H1 (cell line): ENCODE data around the gene BNC2. TPM values are rescaled to one million over a fixed set of nuclear protein-coding genes. Genes with fewer than 3 reads are reported as not detected.

Experiments used
- CTCF ChIA-PET: fragments of 300-600 bp; sonication (Branson Sonifier 250); formaldehyde crosslinking; loops from one replicate; lab custom pipeline; 2021; ENCODE audit not compliant: partially characterized antibody; lab: Charles Lee
- POLR2A ChIA-PET: fragments of 300-600 bp; sonication (Branson Sonifier 250); formaldehyde crosslinking; loops from one replicate; lab custom pipeline; 2021; ENCODE audit warnings: inconsistent platforms; ENCODE audit not compliant: partially characterized antibody; lab: Charles Lee
- DNase-seq, 2 experiments: peaks; one replicate each; pipeline versions ENCODE4 v3.0.0 to v3.0.0-alpha.2; 2010 to 2022; ENCODE audit warnings: low spot score in 2 of 2, low read depth in 1 of 2, mixed read lengths in 1 of 2
- FAIRE-seq: peaks from 2 replicates; lab custom pipeline; 2011; peaks lifted over from hg19 to GRCh38; lab: Jason Lieb, UNC
- H2AFZ ChIP-seq: 2 replicates; pipeline ENCODE4 v1.8.1; 2012; ENCODE audit warnings: low read length, inconsistent platforms
- H2AK5ac ChIP-seq: 2 replicates; pipeline ENCODE4 v1.6.1; 2013; ENCODE audit warnings: low read depth, low read length
- H2BK120ac ChIP-seq: replicated peaks from 2 replicates; pipeline ENCODE3; 2013; ENCODE audit warnings: low read depth, low read length, inconsistent platforms
- H2BK12ac ChIP-seq: 2 replicates; pipeline ENCODE4 v1.6.1; 2013; ENCODE audit warnings: low read depth, low read length
- H2BK15ac ChIP-seq: 2 replicates; pipeline ENCODE4 v1.6.1; 2013; ENCODE audit warnings: low read length
- H2BK20ac ChIP-seq: 2 replicates; pipeline ENCODE4 v1.6.1; 2013; ENCODE audit warnings: low read length
- H2BK5ac ChIP-seq: 2 replicates; pipeline ENCODE4 v1.6.1; 2013; ENCODE audit warnings: low read depth, low read length
- H3K14ac ChIP-seq: 2 replicates; pipeline ENCODE4 v1.6.1; 2013; ENCODE audit warnings: inconsistent platforms; ENCODE audit not compliant: insufficient read length
- H3K18ac ChIP-seq: 2 replicates; pipeline ENCODE4 v1.6.1; 2013; ENCODE audit warnings: low read length; ENCODE audit errors: extremely low read depth
- H3K23ac ChIP-seq: 2 replicates; pipeline ENCODE4 v1.6.1; 2013; ENCODE audit warnings: inconsistent platforms; ENCODE audit not compliant: insufficient read length
- H3K23me2 ChIP-seq: 2 replicates; pipeline ENCODE4 v1.6.1; 2013; ENCODE audit warnings: low read depth, low read length
- H3K27ac ChIP-seq: 2 replicates; pipeline ENCODE4 v1.6.1; 2011; ENCODE audit warnings: low read depth, low read length, inconsistent platforms
- H3K27me3 ChIP-seq, 4 experiments: replicated peaks in 1 of 4; 1 replicate in 1 of 4; 2 replicates in 3 of 4; pipeline versions ENCODE4 v1.6.1 to v1.8.1; 2011 to 2013; ENCODE audit warnings: low read length in 3 of 4, mild to moderate bottlenecking in 3 of 4, inconsistent platforms in 2 of 4, mixed read lengths in 2 of 4, moderate library complexity in 1 of 4; ENCODE audit not compliant: control insufficient read depth in 3 of 4, insufficient read depth in 3 of 4; ENCODE audit errors: extremely low read depth in 1 of 4
- H3K36me3 ChIP-seq, 4 experiments: 2 replicates each; pipeline versions ENCODE4 v1.6.1 to v1.8.1; 2011 to 2013; ENCODE audit warnings: mild to moderate bottlenecking in 4 of 4, low read length in 3 of 4, moderate library complexity in 2 of 4, control low read depth in 1 of 4, inconsistent platforms in 1 of 4; ENCODE audit not compliant: insufficient read depth in 4 of 4, control insufficient read depth in 2 of 4
- H3K4ac ChIP-seq: replicated peaks from 2 replicates; pipeline ENCODE3; 2013; ENCODE audit warnings: low read length, low read depth, mixed read lengths, inconsistent platforms; ENCODE audit not compliant: insufficient read length
- H3K4me1 ChIP-seq, 4 experiments: replicated peaks in 1 of 4; 1 replicate in 1 of 4; 2 replicates in 3 of 4; pipeline versions ENCODE4 v1.6.1 to v1.8.1; 2011 to 2013; ENCODE audit warnings: low read length in 3 of 4, inconsistent platforms in 2 of 4, mixed read lengths in 1 of 4; ENCODE audit not compliant: insufficient read depth in 4 of 4, control insufficient read depth in 3 of 4
- H3K4me2 ChIP-seq, 2 experiments: 2 replicates each; pipeline versions ENCODE4 v1.6.1 to v1.8.1; 2011 to 2013; ENCODE audit warnings: low read depth in 2 of 2, low read length in 2 of 2, control low read depth in 1 of 2, inconsistent platforms in 1 of 2, mild to moderate bottlenecking in 1 of 2; ENCODE audit not compliant: insufficient read depth in 1 of 2
- H3K4me3 ChIP-seq, 4 experiments: fragments of 200-600, 300-600 bp in 1 of 4; sonication (generic), shearing (Covaris generic), sonication (Bioruptor Twin) in 1 of 4; 2 replicates each; pipeline versions ENCODE4 v1.5.1 to v1.8.1; 2011 to 2016; ENCODE audit warnings: low read length in 4 of 4, low read depth in 3 of 4, control low read depth in 2 of 4, inconsistent platforms in 2 of 4, mild to moderate bottlenecking in 2 of 4, mixed read lengths in 1 of 4, moderate library complexity in 1 of 4; ENCODE audit not compliant: insufficient read depth in 2 of 4; ENCODE audit errors: extremely low read depth in 1 of 4
- H3K56ac ChIP-seq: replicated peaks from 2 replicates; pipeline ENCODE3; 2013; ENCODE audit warnings: low read depth, mild to moderate bottlenecking, mixed read lengths, low read length, inconsistent platforms; ENCODE audit not compliant: insufficient read length
- H3K79me1 ChIP-seq: 2 replicates; pipeline ENCODE4 v1.6.1; 2013; ENCODE audit warnings: low read depth, low read length, control low read depth
- H3K79me2 ChIP-seq, 2 experiments: 2 replicates each; pipeline versions ENCODE4 v1.6.1 to v1.8.1; 2012 to 2013; ENCODE audit warnings: low read length in 2 of 2, mild to moderate bottlenecking in 2 of 2, inconsistent platforms in 1 of 2; ENCODE audit not compliant: insufficient read depth in 2 of 2, control insufficient read depth in 1 of 2
- H3K9ac ChIP-seq, 4 experiments: replicated peaks in 1 of 4; 1 replicate in 1 of 4; 2 replicates in 3 of 4; pipeline versions ENCODE4 v1.6.1 to v1.8.1; 2011 to 2013; ENCODE audit warnings: low read depth in 3 of 4, low read length in 3 of 4, control low read depth in 2 of 4, mild to moderate bottlenecking in 2 of 4, moderate library complexity in 2 of 4, inconsistent platforms in 1 of 4; ENCODE audit errors: extremely low read depth in 1 of 4
- H3K9me3 ChIP-seq, 2 experiments: 2 replicates each; pipeline versions ENCODE4 v1.6.1 to v1.8.1; 2012 to 2013; ENCODE audit warnings: mild to moderate bottlenecking in 2 of 2, moderate library complexity in 2 of 2, control low read depth in 1 of 2, inconsistent platforms in 1 of 2, low read depth in 1 of 2, low read length in 1 of 2, mixed read lengths in 1 of 2; ENCODE audit not compliant: insufficient read depth in 2 of 2
- H4K20me1 ChIP-seq, 2 experiments: replicated peaks in 1 of 2; 2 replicates each; pipeline versions ENCODE3 to v1.8.1; 2011 to 2013; ENCODE audit warnings: inconsistent platforms in 2 of 2, low read length in 2 of 2, mild to moderate bottlenecking in 1 of 2; ENCODE audit not compliant: insufficient read depth in 2 of 2, control insufficient read depth in 1 of 2
- H4K5ac ChIP-seq: 2 replicates; pipeline ENCODE4 v1.6.1; 2013; ENCODE audit warnings: low read length, low read depth, mixed read lengths, inconsistent platforms; ENCODE audit not compliant: insufficient read length
- H4K8ac ChIP-seq: 2 replicates; pipeline ENCODE4 v1.8.0; 2013; ENCODE audit warnings: mild to moderate bottlenecking, moderate library complexity, low read length, inconsistent platforms; ENCODE audit not compliant: insufficient read depth; ENCODE audit errors: extremely low read depth
- H4K91ac ChIP-seq: replicated peaks from 2 replicates; pipeline ENCODE3; 2013; ENCODE audit warnings: low read length, mixed read lengths, inconsistent platforms; ENCODE audit not compliant: insufficient read length
- HDAC2 ChIP-seq, 2 experiments: fragments of 300-600 bp in 1 of 2; sonication (generic) in 1 of 2; IDR thresholded peaks; 2 replicates each; pipeline ENCODE4 v1.6.1; 2011 to 2012; ENCODE audit warnings: low read depth in 2 of 2, low read length in 2 of 2, mild to moderate bottlenecking in 2 of 2, moderate library complexity in 2 of 2, borderline replicate concordance in 1 of 2, inconsistent platforms in 1 of 2
- RNF2 ChIP-seq: fragments of 200-900, 300-1000 bp; sonication (generic); IDR thresholded peaks from 2 replicates; pipeline ENCODE4 v1.7.1; 2016; ENCODE audit warnings: borderline replicate concordance, low read depth, mild to moderate bottlenecking, antibody characterized with exemption, low read length; ENCODE audit not compliant: poor library complexity, severe bottlenecking; ENCODE audit errors: missing control alignments
- WGBS, 2 experiments: shearing (Covaris generic) in 1 of 2; methylation state at CpG; one replicate each; pipeline versions ENCODE4 v1.1.6 to v1.1.7; 2013 to 2015; ENCODE audit warnings: low lambda C conversion rate in 2 of 2, mixed read lengths in 2 of 2, inconsistent platforms in 1 of 2, low coverage in 1 of 2, missing lambda C conversion rate in 1 of 2; ENCODE audit not compliant: insufficient replicate concordance in 2 of 2, insufficient coverage in 1 of 2, insufficient read length in 1 of 2; ENCODE audit errors: extremely low coverage in 1 of 2, missing lambda C conversion rate in 1 of 2; 5-methylcytosine and 5-hydroxymethylcytosine counted together
- polyA plus RNA-seq, 7 experiments: library from polyadenylated mRNA; depleted of rRNA in 3 of 7; stranded (reverse) in 5 of 7; unstranded in 2 of 7; fragments of >200 nt in 5 of 7; fragments of 200-250 nt in 2 of 7; gene quantifications; 1 replicate in 5 of 7; 2 replicates in 1 of 7; 4 replicates in 1 of 7; pipeline versions ENCODE4 v1.2.1 to v1.2.3, GENCODE V29; 2011 to 2013; ENCODE audit warnings: missing spikeins in 2 of 7, mixed read lengths in 2 of 7
- total RNA-seq: library from RNA; stranded (reverse); fragmentation: NEBNext Ultra II Directional; extraction: Animal tissue kit (Norgen Biotek cat#: 25700); gene quantifications from 2 replicates; pipeline ENCODE4 v1.2.1, GENCODE V29; 2021

The BNC2 gene
- total and polyA plus RNA-seq, 2 of the 8 experiments (the other 6 are each of a cell fraction or from before 2014, with no cell fraction given), result 16.0 to 26.8 TPM

GRCh38 chr9:16750553-16750952 lies 119.9 kb downstream of the BNC2 start:
- peaks cover 0 to 34% of the 10 kb centered on the region in 2 experiments; a peak in 2 of 4 replicates for H3K79me2 ChIP-seq
- no peak for TF ChIP-seq RNF2
- TF ChIP-seq HDAC2 (IDR thresholded peaks at IDR 0.05; ENCODE audit: borderline replicate concordance in 1 of 2, low read depth in 2 of 2, low read length in 2 of 2), result no peak
- TF ChIP-seq, all 59 proteins: peak for 0
- Histone ChIP-seq H3K27ac (no peak overlapping the region), H3K14ac (no peak overlapping the region), H3K56ac (no peak overlapping the region), H3K9me3 (no peaks in the 10 kb centered on the region), H2BK15ac (no peak overlapping the region), H3K4me1 (peaks cover 0 to 4% (median 1%) of the 10 kb centered on the region in 4 experiments; a peak in 4 of 7 replicates), H4K20me1 (no peaks in the 10 kb centered on the region), H3K18ac (no peak overlapping the region), H3K79me1 (no peaks in the 10 kb centered on the region), H4K5ac (no peak overlapping the region), H4K91ac (no peak overlapping the region), H3K36me3 (no peaks in the 10 kb centered on the region), H3K23me2 (no peaks in the 10 kb centered on the region), H2BK5ac (no peak overlapping the region), H2AFZ (no peak overlapping the region), H3K23ac (no peak overlapping the region), H3K4me2 (no peak overlapping the region), H2BK120ac (no peak overlapping the region), H3K4me3 (no peak overlapping the region), H3K4ac (no peak overlapping the region), H3K27me3 (no peaks in the 10 kb centered on the region), H2BK20ac (no peak overlapping the region), H2AK5ac (no peak overlapping the region), H2BK12ac (no peak overlapping the region), H3K9ac (no peak overlapping the region), H4K8ac (no peak overlapping the region)
- ChIA-PET POLR2A (no interaction called here), CTCF (no interaction called here)
- FAIRE-seq (no peak), DNase-seq (no peak)
- 91% methylated on average over 4 of the region's 4 CpGs; no CpG with 5 or more reads in 1 of the 2 experiments for WGBS, 2 experiments
